PC-9 (cell line): Measurements from ENCODE around the gene METTL16. TPM values are rescaled to one million over a fixed set of nuclear protein-coding genes. Genes with fewer than 3 reads are reported as not detected.
"Not testable (repeated sequence)": the region's sequence is repeated elsewhere in the genome, so short reads cannot be mapped to it uniquely, and the experiment has no call there.

ENCODE experiments used
- BruUV-seq: library from RNA; stranded (reverse); fragments of 400-500 nt; replicated peaks from 2 replicates; lab custom pipeline; 2021; lab: Mats Ljungman, UMichigan
- CTCF ChIA-PET: fragments of 300-600 bp; sonication (Branson Sonifier 250); formaldehyde crosslinking; loops from one replicate; lab custom pipeline; 2022; ENCODE audit warnings: antibody characterized with exemption; lab: Charles Lee
- POLR2A ChIA-PET: fragments of 300-600 bp; sonication (Branson Sonifier 250); formaldehyde crosslinking; loops from one replicate; lab custom pipeline; 2022; ENCODE audit warnings: antibody characterized with exemption; ENCODE audit not compliant: unreplicated experiment; lab: Charles Lee
- DNase-seq, 2 experiments: peaks; one replicate each; pipeline versions ENCODE4 v3.0.0 to v3.0.0-alpha.2; 2015 to 2022; ENCODE audit warnings: mixed read lengths in 1 of 2
- H2AFZ ChIP-seq: fragments of 200-600 bp; sonication (generic); 2 replicates; pipeline ENCODE4 v1.8.1; 2017; ENCODE audit warnings: antibody characterized with exemption
- H3F3A ChIP-seq: fragments of 200-600 bp; sonication (generic); 2 replicates; pipeline ENCODE4 v1.8.1; 2017; ENCODE audit warnings: antibody characterized with exemption, mild to moderate bottlenecking, low read depth; ENCODE audit not compliant: insufficient read depth
- H3K27ac ChIP-seq: fragments of 200-600 bp; sonication (generic); 2 replicates; pipeline ENCODE4 v1.6.1; 2016; ENCODE audit warnings: mixed run types
- H3K27me3 ChIP-seq: fragments of 200-600 bp; sonication (generic); 2 replicates; pipeline ENCODE4 v1.6.1; 2016; ENCODE audit warnings: low read depth, mixed run types; ENCODE audit not compliant: insufficient read depth
- H3K36me3 ChIP-seq: fragments of 200-600 bp; sonication (generic); 2 replicates; pipeline ENCODE4 v1.6.1; 2016; ENCODE audit warnings: low read depth, mixed run types
- H3K4me1 ChIP-seq: fragments of 200-600 bp; sonication (generic); replicated peaks from 2 replicates; pipeline ENCODE4 v1.6.1; 2016; ENCODE audit warnings: mixed run types; ENCODE audit not compliant: insufficient read depth
- H3K4me2 ChIP-seq: fragments of 200-600 bp; sonication (generic); 2 replicates; pipeline ENCODE4 v1.6.1; 2017; ENCODE audit warnings: mixed run types
- H3K4me3 ChIP-seq: fragments of 200-600 bp; sonication (generic); 2 replicates; pipeline ENCODE4 v1.6.1; 2016; ENCODE audit warnings: mixed run types
- H3K79me2 ChIP-seq: fragments of 200-600 bp; sonication (generic); 2 replicates; pipeline ENCODE4 v1.6.1; 2017; ENCODE audit warnings: low read depth, mixed run types
- H3K9me2 ChIP-seq: fragments of 200-600 bp; sonication (generic); 2 replicates; pipeline ENCODE4 v1.8.1; 2017; ENCODE audit warnings: mild to moderate bottlenecking; ENCODE audit not compliant: insufficient read depth
- H3K9me3 ChIP-seq: fragments of 200-600 bp; sonication (generic); 2 replicates; pipeline ENCODE4 v1.8.1; 2016; ENCODE audit warnings: low read depth; ENCODE audit not compliant: insufficient read depth
- H4K20me1 ChIP-seq: fragments of 200-600 bp; sonication (generic); 2 replicates; pipeline ENCODE4 v1.8.1; 2017; ENCODE audit not compliant: insufficient read depth
- EZH2 ChIP-seq: fragments of 200-600 bp; sonication (generic); IDR thresholded peaks from 2 replicates; pipeline ENCODE4 v1.8.0; 2017; ENCODE audit warnings: antibody characterized with exemption, low read depth
- intact Hi-C: fragments of 100-400 bp; cut with micrococcal nuclease; formaldehyde crosslinking; loops from one replicate; pipeline ENCODE4 v1.10.0; 2022; ENCODE audit not compliant: unreplicated experiment
- total RNA-seq: library from RNA; stranded (reverse); gene quantifications from 2 replicates; pipeline ENCODE4 v1.2.3, GENCODE V29; 2021
- TF ChIP-seq, protein P1 (sequence below): fragments of 200-600 bp; sonication (generic); conservative IDR thresholded peaks from 2 replicates; pipeline ENCODE4 v1.6.1; 2017; ENCODE audit warnings: mixed run types, antibody characterized with exemption, mild to moderate bottlenecking, moderate library complexity

Gene METTL16
- total RNA-seq, 1 experiment from 2014 or later, result 46.2 TPM

DNA sequence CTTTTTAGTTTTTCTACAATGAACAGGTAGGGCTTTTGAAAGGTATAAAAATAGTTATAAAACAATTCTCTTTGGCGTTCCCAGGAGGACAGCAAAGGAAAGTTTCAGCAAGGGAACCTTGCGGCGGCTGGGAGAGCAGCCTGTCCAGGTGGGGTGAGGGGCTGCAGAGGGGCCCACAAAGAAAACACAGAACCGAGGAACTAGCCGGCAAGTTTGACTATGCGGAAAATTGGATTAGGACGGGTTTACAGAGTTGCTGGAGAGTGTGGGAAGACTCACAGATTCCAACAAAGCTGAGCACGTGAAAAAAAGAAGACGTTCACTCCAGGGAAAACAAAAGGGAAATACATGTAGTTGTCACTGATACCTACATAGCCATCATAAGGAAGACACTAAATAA, 40.2 kb upstream of the METTL16 start:
- no TSS peak for BruUV-seq
- no peaks in the 10 kb centered on the region for H3K36me3 ChIP-seq
- H3K4me2 ChIP-seq, result no peak overlapping the region
- no peaks in the 10 kb centered on the region for H3K27me3 ChIP-seq
- H3K4me3 ChIP-seq, result no peak overlapping the region
- H3K9me3 ChIP-seq, result no peaks in the 10 kb centered on the region
- no peak overlapping the region for H2AFZ ChIP-seq
- H3K4me1 ChIP-seq, result 0 out of 2 replicates have a peak, but pooled peaks cover 8% of the 10 kb centered on the region
- TF ChIP-seq, protein P1, sequence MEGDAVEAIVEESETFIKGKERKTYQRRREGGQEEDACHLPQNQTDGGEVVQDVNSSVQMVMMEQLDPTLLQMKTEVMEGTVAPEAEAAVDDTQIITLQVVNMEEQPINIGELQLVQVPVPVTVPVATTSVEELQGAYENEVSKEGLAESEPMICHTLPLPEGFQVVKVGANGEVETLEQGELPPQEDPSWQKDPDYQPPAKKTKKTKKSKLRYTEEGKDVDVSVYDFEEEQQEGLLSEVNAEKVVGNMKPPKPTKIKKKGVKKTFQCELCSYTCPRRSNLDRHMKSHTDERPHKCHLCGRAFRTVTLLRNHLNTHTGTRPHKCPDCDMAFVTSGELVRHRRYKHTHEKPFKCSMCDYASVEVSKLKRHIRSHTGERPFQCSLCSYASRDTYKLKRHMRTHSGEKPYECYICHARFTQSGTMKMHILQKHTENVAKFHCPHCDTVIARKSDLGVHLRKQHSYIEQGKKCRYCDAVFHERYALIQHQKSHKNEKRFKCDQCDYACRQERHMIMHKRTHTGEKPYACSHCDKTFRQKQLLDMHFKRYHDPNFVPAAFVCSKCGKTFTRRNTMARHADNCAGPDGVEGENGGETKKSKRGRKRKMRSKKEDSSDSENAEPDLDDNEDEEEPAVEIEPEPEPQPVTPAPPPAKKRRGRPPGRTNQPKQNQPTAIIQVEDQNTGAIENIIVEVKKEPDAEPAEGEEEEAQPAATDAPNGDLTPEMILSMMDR, result no peak
- TF ChIP-seq EZH2, result no peak
- peaks cover 9% of the 10 kb centered on the region; the same call in 1 of the 2 replicates for H3F3A ChIP-seq
- H4K20me1 ChIP-seq, result no peaks in the 10 kb centered on the region
- no peaks in the 10 kb centered on the region for H3K79me2 ChIP-seq
- H3K27ac ChIP-seq, result no peak overlapping the region
- no peaks in the 10 kb centered on the region for H3K9me2 ChIP-seq
- intact Hi-C loops, result no loop called here
- ChIA-PET POLR2A (no interaction called here), CTCF (no interaction called here)
- no peak for DNase-seq

DNA sequence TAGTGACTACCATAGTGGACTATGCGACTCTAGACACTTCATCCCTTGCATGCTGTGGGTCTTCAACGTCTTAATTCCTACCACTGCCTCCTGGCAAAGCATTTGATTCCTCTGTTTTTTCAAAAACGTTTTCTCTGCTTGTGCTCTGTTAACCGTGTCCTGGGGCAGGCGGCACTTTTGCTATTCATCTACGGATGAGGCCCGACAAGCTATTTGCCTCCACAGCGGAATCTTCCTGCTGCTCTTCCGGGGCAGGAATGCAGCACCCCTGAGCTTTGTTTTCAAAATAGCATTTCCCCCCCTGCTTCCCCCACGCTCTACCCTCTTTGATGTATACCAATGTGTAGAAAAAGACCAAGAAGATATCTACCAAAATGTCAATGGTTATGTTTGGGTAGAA, 39.8 kb upstream of the METTL16 start:
- Histone ChIP-seq H3K4me3 (no peak overlapping the region), H3K4me2 (no peak overlapping the region), H2AFZ (no peak overlapping the region), H3K4me1 (0 out of 2 replicates have a peak, but pooled peaks cover 8% of the 10 kb centered on the region), H3K36me3 (no peaks in the 10 kb centered on the region), H3K27ac (no peak overlapping the region), H3K27me3 (no peaks in the 10 kb centered on the region), H3K9me3 (no peaks in the 10 kb centered on the region), H4K20me1 (no peaks in the 10 kb centered on the region), H3F3A (peaks cover 9% of the 10 kb centered on the region; the same call in 1 of the 2 replicates), H3K9me2 (no peaks in the 10 kb centered on the region), H3K79me2 (no peaks in the 10 kb centered on the region)
- BruUV-seq, result no TSS peak
- intact Hi-C loops, result no loop called here
- POLR2A ChIA-PET, result no interaction called here
- no peak for TF ChIP-seq EZH2
- TF ChIP-seq, protein P1, result no peak
- CTCF ChIA-PET, result no interaction called here
- DNase-seq, result no peak

DNA sequence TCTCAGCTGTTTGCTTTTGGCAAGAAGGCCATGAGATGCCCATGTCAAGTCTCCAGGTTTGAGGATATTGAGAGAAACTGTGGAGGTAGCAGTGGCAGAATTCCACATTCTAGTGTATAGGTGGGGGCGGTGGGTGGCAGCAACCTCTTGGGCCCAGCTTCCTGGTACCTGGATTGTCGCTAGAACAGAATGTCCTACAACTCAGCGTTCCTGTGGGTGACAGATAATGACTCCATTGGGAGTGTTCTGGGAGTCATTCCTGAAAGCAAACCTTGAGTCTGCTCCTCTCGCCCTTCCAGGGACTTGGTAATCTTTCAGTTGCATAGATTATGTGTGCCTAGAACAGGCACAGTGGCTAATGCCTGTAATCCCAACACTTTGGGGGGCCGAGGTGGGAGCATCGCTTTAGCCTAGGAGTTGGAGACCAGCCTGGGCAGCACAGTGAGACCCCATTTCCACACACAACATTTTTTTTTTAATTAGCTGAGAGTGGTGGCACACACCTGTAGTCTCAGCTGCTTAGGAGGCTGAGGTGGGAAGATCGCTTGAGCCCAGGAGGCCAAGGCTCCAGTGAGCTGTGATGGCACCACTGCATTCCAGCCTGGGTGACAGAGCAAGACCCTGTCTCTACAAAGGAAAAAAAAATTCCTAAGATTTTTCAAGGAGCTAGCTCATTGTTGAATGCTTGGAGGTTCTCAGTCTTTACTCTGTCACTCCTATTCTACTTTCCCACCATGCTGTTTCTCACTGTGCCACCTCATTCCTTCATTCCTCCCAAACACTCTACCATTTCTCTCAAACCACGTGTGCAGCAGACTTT, 37.9 kb upstream of the METTL16 start:
- H4K20me1 ChIP-seq, result no peaks in the 10 kb centered on the region
- H3K4me2 ChIP-seq, result no peak overlapping the region
- H3K79me2 ChIP-seq, result no peaks in the 10 kb centered on the region
- TF ChIP-seq, protein P1, result no peak
- no peak for TF ChIP-seq EZH2
- H3F3A ChIP-seq, result peaks cover 9% of the 10 kb centered on the region; the same call in 1 of the 2 replicates
- H3K27ac ChIP-seq, result no peak overlapping the region
- 0 out of 2 replicates have a peak, but pooled peaks cover 8% of the 10 kb centered on the region for H3K4me1 ChIP-seq
- BruUV-seq, result no TSS peak
- H3K4me3 ChIP-seq, result no peak overlapping the region
- H3K27me3 ChIP-seq, result no peaks in the 10 kb centered on the region
- DNase-seq, result no peak
- H3K36me3 ChIP-seq, result no peaks in the 10 kb centered on the region
- intact Hi-C loops, result no loop called here
- H2AFZ ChIP-seq, result no peak overlapping the region
- ChIA-PET POLR2A (no interaction called here), CTCF (no interaction called here)
- no peaks in the 10 kb centered on the region for H3K9me3 ChIP-seq
- no peaks in the 10 kb centered on the region for H3K9me2 ChIP-seq

DNA sequence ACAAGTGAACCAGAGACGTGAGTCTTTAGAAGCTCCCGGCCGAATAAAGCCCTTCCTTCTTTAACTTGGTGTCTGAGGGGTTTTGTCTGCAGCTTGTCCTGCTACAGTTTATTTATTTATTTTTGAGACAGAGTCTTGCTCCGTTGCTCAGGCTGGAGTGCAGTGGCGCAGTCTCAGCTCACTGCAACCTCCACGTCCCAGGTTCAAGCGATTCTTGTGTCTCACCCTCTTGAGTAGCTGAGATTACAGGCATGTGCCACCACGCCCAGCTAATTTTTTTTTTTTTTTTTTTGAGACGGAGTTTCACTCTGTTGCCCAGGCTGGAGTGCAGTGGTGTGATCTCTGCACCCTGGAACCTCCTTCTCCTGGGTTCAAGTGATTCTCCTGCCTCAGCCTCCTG, 36.3 kb upstream of the METTL16 start:
- POLR2A ChIA-PET, result interaction anchor here (0.6 kb wide), 1 partner anchor 161 kb away, joined by 15 read pairs; no protein-coding TSS in a partner anchor
- H3K27ac ChIP-seq, result not testable (repeated sequence)

More for the DNA sequence above, 36.3 kb upstream of the METTL16 start:
- H3K27me3 ChIP-seq, DNase-seq, BruUV-seq, H3F3A ChIP-seq, H3K4me3 ChIP-seq, H3K79me2 ChIP-seq, H3K9me2 ChIP-seq, H3K9me3 ChIP-seq, H3K4me1 ChIP-seq, H2AFZ ChIP-seq, H3K36me3 ChIP-seq, H4K20me1 ChIP-seq, intact Hi-C loops: not testable (repeated sequence)
- peak overlapping the region; percentile 33; the same call in 1 of the 2 replicates for H3K4me2 ChIP-seq
- CTCF ChIA-PET, result interaction anchor here (0.6 to 0.7 kb wide), 2 partner anchors 104 to 141 kb away, joined by 4 to 6 read pairs; no protein-coding TSS in a partner anchor
